ENCODE data around the gene S100B.

DNA sequence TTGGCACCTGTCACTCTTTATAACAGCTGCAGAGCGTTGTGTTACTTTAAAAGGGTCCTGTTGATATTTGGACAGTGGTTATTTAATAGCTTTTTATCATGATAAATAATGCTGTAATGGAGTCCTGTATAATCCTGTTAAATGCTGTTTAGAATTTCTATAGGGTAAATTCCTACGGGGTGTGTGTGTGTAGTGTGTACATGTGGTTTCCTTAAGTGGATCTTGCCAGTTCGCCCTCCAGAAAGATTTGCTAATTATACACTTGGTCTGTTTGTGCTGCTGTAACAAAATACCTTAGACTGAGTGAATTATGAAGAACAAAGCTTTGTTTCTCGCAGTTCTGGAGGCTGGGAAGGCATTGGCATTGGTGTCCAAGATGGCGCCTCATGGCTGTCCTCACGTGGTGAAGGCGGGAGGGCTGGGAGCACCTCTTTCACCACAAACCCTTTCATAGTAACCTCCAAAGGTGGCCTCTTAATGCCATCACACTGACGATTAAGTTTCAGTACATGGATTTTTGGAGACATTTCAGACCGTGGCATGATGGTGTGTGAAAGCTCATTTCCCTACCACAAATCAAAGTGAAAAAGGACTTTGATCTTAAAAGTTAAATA, 41.8 kb upstream of the S100B start:
- TF ChIP-seq, protein P1, sequence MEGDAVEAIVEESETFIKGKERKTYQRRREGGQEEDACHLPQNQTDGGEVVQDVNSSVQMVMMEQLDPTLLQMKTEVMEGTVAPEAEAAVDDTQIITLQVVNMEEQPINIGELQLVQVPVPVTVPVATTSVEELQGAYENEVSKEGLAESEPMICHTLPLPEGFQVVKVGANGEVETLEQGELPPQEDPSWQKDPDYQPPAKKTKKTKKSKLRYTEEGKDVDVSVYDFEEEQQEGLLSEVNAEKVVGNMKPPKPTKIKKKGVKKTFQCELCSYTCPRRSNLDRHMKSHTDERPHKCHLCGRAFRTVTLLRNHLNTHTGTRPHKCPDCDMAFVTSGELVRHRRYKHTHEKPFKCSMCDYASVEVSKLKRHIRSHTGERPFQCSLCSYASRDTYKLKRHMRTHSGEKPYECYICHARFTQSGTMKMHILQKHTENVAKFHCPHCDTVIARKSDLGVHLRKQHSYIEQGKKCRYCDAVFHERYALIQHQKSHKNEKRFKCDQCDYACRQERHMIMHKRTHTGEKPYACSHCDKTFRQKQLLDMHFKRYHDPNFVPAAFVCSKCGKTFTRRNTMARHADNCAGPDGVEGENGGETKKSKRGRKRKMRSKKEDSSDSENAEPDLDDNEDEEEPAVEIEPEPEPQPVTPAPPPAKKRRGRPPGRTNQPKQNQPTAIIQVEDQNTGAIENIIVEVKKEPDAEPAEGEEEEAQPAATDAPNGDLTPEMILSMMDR (IDR thresholded peaks at IDR 0.05; ENCODE audit: extremely low read depth in 1 of 2, insufficient read depth in 1 of 2, low read depth in 1 of 2, low read length in 2 of 2), result no peak
- no peak for TF ChIP-seq POLR2A (IDR thresholded peaks at IDR 0.05; ENCODE audit: low read depth, low read length)
- no peak for TF ChIP-seq EZH2 (IDR thresholded peaks at IDR 0.05; ENCODE audit: borderline replicate concordance, low read depth, low read length, severe bottlenecking)
- TF ChIP-seq POLR2AphosphoS5 (IDR thresholded peaks at IDR 0.05; ENCODE audit: insufficient read depth, low read depth, low read length), result no peak
- TF ChIP-seq GATA2 (IDR thresholded peaks at IDR 0.05; ENCODE audit: insufficient read depth, insufficient read length, low read depth, low read length), result no peak
- TF ChIP-seq, protein P2, sequence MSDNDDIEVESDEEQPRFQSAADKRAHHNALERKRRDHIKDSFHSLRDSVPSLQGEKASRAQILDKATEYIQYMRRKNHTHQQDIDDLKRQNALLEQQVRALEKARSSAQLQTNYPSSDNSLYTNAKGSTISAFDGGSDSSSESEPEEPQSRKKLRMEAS (IDR thresholded peaks at IDR 0.05; ENCODE audit: insufficient read depth, insufficient read length), result no peak
- no peak for TF ChIP-seq MYC (IDR thresholded peaks at IDR 0.05; ENCODE audit: low read depth, low read length)

Data from endothelial cell of umbilical vein (primary cell).